HG03354 (cell line): ENCODE measurements around the gene NPM1.

Experiments
- ATAC-seq: cut with Tn5 transposase; IDR thresholded peaks from one replicate; pipeline ENCODE4 v1.9.1; 2021; ENCODE audit warnings: mild to moderate bottlenecking; ENCODE audit not compliant: unreplicated experiment, poor library complexity, severe bottlenecking

Gene NPM1

DNA sequence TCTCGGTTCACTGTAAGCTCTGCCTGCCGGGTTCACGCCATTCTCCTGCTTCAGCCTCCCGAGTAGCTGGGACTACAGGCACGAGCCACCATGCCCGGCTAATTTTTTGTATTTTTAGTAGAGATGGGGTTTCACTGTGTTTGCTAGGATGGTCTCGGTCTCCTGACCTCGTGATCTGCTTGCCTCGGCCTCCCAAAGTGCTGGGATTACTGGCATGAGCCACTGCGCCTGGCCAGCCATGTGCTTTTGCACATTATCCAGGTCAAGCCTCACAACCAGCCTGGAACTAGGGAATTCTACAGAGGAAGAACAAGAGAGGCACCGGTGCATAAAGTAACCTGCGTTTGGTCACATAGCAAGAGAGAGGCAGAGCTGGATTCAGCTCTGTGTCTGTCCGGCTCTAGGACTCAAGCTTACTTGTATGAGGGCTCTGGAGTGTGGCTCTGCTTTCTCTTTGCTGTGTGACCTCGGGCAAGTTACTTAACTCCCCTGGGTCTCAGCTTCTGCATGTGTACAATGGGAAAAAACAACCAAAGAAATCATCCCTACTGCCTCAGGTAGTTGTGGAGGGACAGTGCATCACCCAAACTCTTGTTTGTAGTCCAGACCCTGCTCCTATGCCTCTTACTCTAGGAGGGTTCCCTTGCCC lies 38.1 kb downstream of the NPM1 start:
- ATAC-seq = no peak

- ATAC-seq = no peak
These were observed 38.6 kb downstream of the NPM1 start for GRCh38 chr5:171426266-171426665.

DNA sequence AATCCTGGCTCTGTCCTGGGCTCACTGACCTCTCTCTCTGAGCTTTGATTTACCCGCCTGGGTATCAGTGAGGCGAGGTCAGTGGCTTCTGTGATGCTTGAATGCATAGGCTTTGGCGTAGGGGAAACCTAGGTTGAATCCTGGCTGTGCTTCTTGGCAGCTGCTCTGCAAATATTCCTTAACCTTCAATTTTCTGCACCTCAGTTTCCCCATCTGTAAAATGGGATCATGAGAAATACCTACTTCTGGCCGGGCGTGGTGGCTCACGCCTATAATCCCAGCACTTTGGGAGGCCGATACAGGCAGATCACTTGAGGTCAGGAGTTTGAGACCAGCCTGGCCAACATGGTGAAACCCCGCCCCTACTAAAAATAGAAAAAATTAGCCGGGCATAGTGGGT lies 39.0 kb downstream of the NPM1 start:
- no peak for ATAC-seq

- no peak for ATAC-seq
These were observed 39.9 kb downstream of the NPM1 start for GRCh38 chr5:171427318-171428167.

GRCh38 chr5:171428168-171428696 lies 40.6 kb downstream of the NPM1 start:
- no peak for ATAC-seq

GRCh38 chr5:171428809-171429542 lies 41.3 kb downstream of the NPM1 start:
- ATAC-seq = no peak

DNA sequence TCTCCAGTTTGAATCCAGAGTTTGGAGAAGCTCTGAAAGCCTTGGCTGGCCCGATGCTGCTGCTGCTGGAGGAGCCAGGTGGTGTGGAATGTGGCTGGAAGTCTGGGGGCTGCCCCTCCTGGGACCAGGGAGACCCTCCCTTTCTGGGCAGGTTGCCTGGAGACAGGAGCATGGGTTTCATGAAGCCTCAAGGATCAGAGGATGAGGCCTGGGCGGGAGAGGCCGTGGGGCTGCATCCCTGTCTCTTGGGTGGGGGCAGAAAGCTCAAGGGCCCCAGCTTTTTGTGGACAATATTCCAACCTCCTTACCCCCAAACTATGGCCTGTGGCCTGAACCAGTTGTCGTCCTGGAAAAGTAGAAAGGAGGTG lies 41.9 kb downstream of the NPM1 start:
- no peak for ATAC-seq

DNA sequence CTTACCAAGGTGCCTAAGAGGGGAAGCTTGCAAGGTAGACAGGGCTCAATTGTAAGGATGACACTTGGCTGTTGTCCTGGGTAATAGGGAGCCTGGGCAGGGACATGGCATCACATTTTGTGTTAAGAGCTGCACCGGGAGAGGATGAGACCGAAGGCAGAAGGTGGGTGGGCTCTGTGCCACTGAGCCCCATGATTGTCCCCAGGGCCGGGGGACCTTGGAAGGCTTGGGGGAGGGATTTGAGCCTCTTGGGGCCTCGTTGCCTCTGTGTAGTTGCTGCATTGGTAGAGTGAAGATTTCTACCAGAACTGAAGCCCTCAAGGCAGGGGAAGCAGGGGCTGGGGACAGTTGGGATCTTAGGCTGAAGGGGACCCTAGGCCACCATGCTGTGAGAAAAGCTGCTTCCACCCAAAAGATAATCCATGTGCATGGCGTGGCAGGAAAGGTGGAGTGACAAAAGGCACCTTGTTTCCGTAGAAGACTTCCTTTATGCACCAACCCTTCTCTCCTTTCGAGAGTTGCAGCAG lies 43.7 kb downstream of the NPM1 start:
- no peak for ATAC-seq

DNA sequence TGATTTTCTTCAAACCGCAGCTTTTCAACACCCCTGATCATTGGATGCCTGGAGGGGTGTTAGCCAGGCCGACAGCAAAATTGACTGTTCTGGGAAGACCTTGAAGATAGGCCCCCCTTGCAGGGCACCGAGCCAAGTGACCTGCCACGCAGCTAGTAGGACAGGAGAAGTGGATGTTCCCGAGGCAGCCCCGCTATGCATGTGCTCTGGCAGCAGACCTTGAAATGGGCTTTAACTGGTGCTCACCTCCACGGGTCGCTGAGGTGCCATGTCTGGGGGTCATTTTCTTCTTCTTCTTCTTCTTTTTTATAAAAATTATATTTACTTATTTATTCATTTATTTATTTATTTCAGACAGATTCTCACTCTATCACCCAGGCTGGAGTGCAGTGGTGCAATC lies 44.4 kb downstream of the NPM1 start:
- ATAC-seq = no peak

DNA sequence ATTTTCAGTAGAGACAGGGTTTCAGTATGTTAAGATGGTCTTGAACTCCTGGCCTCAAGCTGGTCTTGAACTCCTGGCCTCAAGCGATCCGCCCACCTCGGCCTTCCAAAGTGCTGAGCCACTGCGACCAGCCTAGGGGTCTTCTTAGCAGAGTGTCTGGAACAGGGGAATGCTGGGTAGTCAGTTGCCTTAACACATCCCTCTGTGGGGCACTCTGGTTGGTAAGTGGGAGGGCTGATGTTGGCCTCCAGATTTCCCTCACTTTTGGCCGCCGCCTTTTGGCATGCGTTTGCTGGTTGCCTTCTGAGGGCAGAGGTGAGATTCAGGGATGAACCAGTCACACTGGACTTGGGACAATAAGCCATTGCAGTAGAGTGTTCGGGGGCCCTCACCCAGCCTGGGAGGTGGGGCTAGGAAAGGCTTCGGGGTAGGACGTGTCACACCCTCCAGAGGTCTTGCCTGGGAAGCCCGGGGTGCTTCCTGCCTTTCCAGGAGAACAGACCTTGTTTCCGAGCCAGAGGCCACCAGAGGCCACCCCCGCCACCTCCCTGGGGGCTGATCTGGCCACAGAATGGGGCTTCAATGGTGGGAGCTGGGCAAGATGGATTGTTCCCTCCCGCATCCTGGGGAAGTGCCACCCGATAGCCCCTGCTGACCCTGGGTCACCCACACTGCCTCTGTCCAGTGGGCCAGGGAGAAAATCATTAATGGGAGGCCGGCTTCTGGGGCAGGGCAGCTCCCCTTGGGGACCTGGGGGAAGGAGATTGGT lies 45.1 kb downstream of the NPM1 start:
- ATAC-seq = no peak

GRCh38 chr5:171433352-171433698 lies 45.7 kb downstream of the NPM1 start:
- no peak for ATAC-seq

DNA sequence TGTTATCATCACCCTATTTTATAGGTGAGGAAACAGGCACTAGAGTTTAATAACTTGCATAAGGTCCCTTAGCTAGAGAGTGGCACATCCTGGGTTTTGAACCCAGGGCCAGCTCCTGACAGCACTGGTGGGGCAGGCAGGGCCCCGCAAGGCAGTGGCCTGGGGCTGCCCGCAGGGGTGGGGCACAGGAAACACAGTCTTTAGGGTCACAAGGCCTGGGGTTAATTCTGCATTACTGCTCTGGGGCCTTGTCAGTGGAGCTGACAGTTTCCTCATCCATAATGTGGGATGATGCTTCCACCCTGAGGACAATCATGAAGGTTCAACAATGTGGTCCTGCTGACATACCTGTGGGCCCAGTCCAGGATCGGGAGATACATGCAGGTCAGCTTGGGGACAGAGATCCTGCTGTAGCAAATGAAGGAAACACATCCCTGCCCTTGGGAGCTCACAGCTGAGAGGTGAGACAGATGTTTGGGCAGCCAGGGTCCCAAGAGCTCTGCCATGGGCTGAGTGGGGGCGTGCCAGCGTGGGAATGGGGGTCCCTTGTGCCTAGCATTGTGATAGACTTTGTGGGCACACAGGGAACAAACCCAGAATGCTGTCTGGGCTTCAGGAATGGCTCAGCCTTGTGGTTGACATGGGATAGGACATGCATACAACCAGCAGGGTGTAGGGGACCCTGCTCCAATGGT lies 46.5 kb downstream of the NPM1 start:
- ATAC-seq = no peak

GRCh38 chr5:171434874-171435273 lies 47.2 kb downstream of the NPM1 start:
- no peak for ATAC-seq

DNA sequence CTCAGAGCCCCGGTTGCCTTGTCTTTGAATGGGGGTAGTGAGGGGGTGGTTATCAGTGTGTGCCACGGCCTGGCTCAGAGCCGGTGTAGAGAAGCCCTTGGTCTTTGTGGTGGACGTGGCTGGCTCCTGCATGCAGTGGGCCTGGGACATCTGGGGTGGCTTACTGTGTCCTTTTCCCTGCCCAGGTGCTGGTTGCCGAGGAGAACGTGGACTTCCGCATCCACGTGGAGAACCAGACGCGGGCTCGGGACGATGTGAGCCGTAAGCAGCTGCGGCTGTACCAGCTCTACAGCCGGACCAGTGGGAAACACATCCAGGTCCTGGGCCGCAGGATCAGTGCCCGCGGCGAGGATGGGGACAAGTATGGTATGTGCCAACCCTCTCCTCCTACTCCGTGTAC lies 48.3 kb downstream of the NPM1 start:
- ATAC-seq = no peak

DNA sequence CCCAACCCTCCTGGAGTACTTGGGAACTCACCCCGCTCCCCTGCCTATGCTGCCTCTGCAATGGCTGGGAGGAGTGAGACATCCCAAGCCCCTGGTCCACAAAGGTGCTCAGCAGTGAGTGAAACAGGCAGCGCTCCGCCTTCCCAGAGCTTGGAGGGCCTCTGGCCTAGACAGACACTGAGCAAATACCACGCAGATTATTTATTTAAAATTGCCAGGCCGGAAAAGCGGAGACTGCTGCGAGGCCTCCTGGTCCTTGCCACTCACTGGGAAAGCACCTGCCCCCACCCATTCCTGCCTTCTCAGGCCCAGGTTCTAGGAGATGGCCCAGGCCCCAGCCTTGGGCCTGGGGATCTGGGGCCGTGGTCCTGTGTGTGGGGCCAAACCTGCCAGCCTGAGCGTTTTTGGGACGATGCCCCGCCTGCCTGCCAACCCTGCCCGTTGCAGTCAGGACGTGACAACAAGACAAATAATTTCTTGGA lies 49.2 kb downstream of the NPM1 start:
- no peak for ATAC-seq

GRCh38 chr5:171437286-171437821 lies 49.7 kb downstream of the NPM1 start:
- ATAC-seq = no peak

- no peak for ATAC-seq
These were observed 51.1 kb downstream of the NPM1 start for GRCh38 chr5:171438738-171439137.

DNA sequence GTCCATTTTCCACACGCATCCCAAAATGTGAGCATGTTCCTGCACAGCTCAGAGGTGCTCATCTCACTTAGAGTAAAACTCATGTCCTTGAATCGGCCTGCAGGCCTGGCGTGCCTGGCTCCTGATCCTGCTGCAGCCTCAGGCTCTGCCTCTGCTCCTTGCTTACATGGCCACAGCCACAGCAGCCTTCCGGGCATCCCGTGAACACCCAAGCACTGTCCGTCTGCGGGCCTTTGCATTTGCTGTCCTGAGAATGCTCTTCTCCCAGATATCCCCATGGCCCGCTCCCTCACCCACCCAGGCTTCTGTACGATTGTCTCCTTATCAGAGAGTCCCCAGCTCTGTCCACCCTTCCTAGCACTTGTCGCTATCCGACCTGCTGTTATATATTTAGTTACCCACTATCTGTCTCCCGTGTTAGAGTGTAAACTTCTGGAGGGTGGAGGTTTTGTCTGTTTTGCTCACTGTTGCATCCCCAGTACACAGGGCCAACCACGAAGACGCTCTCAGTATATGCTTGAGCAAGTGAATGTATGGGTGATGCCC lies 53.7 kb downstream of the NPM1 start:
- no peak for ATAC-seq
